HepG2 (cell line): ENCODE measurements around the gene TGM1. TPM values are rescaled to one million over a fixed set of nuclear protein-coding genes. Genes with fewer than 3 reads are reported as not detected.

Experiments used
- ARID5B ChIP-seq: IDR thresholded peaks from 2 replicates; pipeline ENCODE4 v1.4.0; 2020; ENCODE audit warnings: mild to moderate bottlenecking, missing genetic modification reagents
- BCLAF1 ChIP-seq: fragments of 450-650 bp; IDR thresholded peaks from 2 replicates; pipeline ENCODE4 v1.6.1; 2017; ENCODE audit warnings: mild to moderate bottlenecking
- CHD2 ChIP-seq: IDR thresholded peaks from 2 replicates; pipeline ENCODE4 v1.6.1; 2011; ENCODE audit warnings: low read depth, low read length, improper control_type of control experiment
- ERF ChIP-seq: IDR thresholded peaks from 2 replicates; pipeline ENCODE4 v1.6.1; 2018; ENCODE audit warnings: missing biosample characterization, missing genetic modification reagents
- FOXA1 ChIP-seq, 2 experiments: fragments of 450-650 bp in 1 of 2; sonication (generic) in 1 of 2; formaldehyde crosslinking in 1 of 2; IDR thresholded peaks; 2 replicates each; pipeline versions ENCODE4 v1.4.0 to v1.6.1; 2016 to 2020; ENCODE audit warnings: missing genetic modification reagents in 1 of 2
- GRHL1 ChIP-seq: sonication (generic); formaldehyde crosslinking; conservative IDR thresholded peaks from 2 replicates; pipeline ENCODE4 v1.8.0; 2022; ENCODE audit warnings: missing genetic modification reagents
- ISL2 ChIP-seq: sonication (generic); formaldehyde crosslinking; IDR thresholded peaks from 2 replicates; pipeline ENCODE4 v1.5.0; 2020; ENCODE audit warnings: missing genetic modification reagents
- MBNL3 ChIP-seq: fragments of 250-450 bp; sonication (Bioruptor Pico); conservative IDR thresholded peaks from 2 replicates; pipeline ENCODE4 v1.8.0; 2022; ENCODE audit warnings: mild to moderate bottlenecking, inconsistent platforms
- RARA ChIP-seq: IDR thresholded peaks from 2 replicates; pipeline ENCODE4 v1.6.1; 2016; ENCODE audit warnings: missing genetic modification reagents, missing compliant biosample characterization
- RNF219 ChIP-seq: sonication (generic); formaldehyde crosslinking; IDR thresholded peaks from 2 replicates; pipeline ENCODE4 v1.5.0; 2020; ENCODE audit warnings: mild to moderate bottlenecking, missing genetic modification reagents
- ZBTB21 ChIP-seq: sonication (generic); formaldehyde crosslinking; IDR thresholded peaks from 2 replicates; pipeline ENCODE4 v1.4.0; 2020; ENCODE audit warnings: missing genetic modification reagents
- ZBTB42 ChIP-seq: sonication (generic); formaldehyde crosslinking; IDR thresholded peaks from 2 replicates; pipeline ENCODE4 v1.5.0; 2020; ENCODE audit warnings: mild to moderate bottlenecking, missing genetic modification reagents
- ZFY ChIP-seq: sonication (generic); formaldehyde crosslinking; IDR thresholded peaks from 2 replicates; pipeline ENCODE4 v1.4.0; 2020; ENCODE audit warnings: missing genetic modification reagents
- ZNF12 ChIP-seq: sonication (generic); formaldehyde crosslinking; IDR thresholded peaks from 2 replicates; pipeline ENCODE4 v1.5.0; 2020; ENCODE audit warnings: missing genetic modification reagents
- ZNF501 ChIP-seq: sonication (generic); formaldehyde crosslinking; IDR thresholded peaks from 2 replicates; pipeline ENCODE4 v1.5.1; 2020; ENCODE audit warnings: mild to moderate bottlenecking, moderate library complexity, missing genetic modification reagents
- polyA plus RNA-seq, 8 experiments: library from polyadenylated mRNA; depleted of rRNA in 3 of 8; stranded (reverse) in 7 of 8; unstranded in 1 of 8; fragments of >200 nt; fragmentation: Illumina TruSeq in 4 of 8; extraction: Trizol in 4 of 8; gene quantifications; 2 replicates each; pipeline versions ENCODE4 v1.2.1 to v1.2.3, GENCODE V29; 2011 to 2016; ENCODE audit warnings: low read depth in 4 of 8, missing spikeins in 1 of 8, mixed read lengths in 1 of 8; ENCODE audit not compliant: insufficient read depth in 1 of 8
- total RNA-seq, 5 experiments: library from RNA; depleted of rRNA; stranded (reverse); fragments of >200 nt; fragmentation: Illumina TruSeq; extraction: Trizol; gene quantifications; 2 replicates each; pipeline ENCODE4 v1.2.3, GENCODE V29; 2016; ENCODE audit warnings: low read depth in 1 of 5
- TF ChIP-seq, protein P1 (sequence below): sonication (generic); formaldehyde crosslinking; IDR thresholded peaks from 2 replicates; pipeline ENCODE4 v1.4.0; 2020; ENCODE audit warnings: missing genetic modification reagents, low read depth, mild to moderate bottlenecking, borderline replicate concordance

The TGM1 gene
- total and polyA plus RNA-seq, 2 of the 13 experiments (the other 11 are each of a cell fraction or from before 2014, with no cell fraction given): 3.2 to 10.6 TPM

DNA sequence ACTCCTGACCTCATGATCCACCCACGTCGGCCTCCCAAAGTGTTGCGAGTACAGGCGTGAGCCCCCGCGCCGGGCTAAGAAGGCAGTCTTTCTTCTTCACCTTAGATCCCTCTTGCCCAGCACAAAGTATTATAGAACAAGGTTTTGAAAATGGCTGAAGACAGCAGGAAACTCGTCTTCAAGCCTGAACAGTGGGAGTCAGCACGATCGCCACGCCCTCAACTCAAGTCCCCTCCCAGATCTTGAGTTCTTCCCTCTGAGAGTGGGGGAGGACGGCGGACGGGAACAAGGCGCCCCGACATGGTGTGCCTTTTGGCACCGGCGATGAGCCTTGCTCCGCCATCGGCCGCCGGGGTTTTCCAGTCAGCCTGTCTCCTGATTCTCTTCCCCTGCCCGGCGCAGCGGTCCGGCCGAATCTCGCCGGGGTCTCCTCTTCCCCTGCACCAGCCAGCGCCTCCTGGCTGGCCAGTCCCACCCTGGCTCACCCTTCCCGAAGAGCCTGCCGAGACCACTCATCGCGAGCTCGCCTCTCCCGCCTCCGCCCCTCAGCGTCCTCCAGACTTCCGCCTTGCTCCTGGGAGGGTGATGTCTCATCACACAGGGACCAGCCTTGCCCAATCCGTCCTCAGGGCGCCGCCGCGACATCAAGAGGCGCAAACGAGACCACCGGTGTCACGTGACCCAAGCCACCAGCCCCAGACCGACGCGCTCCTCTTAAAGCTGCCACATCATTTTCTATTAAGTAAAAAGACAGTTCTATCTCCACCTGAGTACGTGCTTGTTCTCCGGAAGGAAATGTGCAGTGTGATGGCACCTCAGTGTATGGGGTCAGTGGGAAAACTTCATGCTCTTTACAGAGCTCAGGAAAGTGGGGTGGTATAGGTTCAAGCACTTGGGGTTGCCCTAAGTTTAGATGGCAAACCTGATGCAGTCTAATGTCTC, 49.8 kb downstream of the TGM1 start, which contains the start of gene CHMP4A (continued):
- TF ChIP-seq GRHL1 (CRISPR knock-in tag) (no peak), ZNF12 (CRISPR knock-in tag) (no peak; the same call in 1 of the 2 replicates), CHD2 (peak; percentile 95), FOXA1 (IDR thresholded peaks at IDR 0.05) (no peak), FOXA1 (CRISPR knock-in tag; IDR thresholded peaks at IDR 0.05) (peak; percentile 52; the same call in 1 of the 2 replicates), BCLAF1 (no peak), ARID5B (peak; percentile 88; the same call in 1 of the 2 replicates), ERF (peak; percentile 99), MBNL3 (CRISPR knock-in tag) (no peak; the same call in 1 of the 2 replicates), ZBTB21 (CRISPR knock-in tag) (no peak), RNF219 (CRISPR knock-in tag) (no peak), RARA (CRISPR knock-in tag) (peak; percentile 29; the same call in 1 of the 2 replicates), ZNF501 (peak; percentile 98), ISL2 (CRISPR knock-in tag) (peak; percentile 95), ZFY (CRISPR knock-in tag) (peak; percentile 87), ZBTB42 (peak; percentile 95; the same call in 1 of the 2 replicates)
- TF ChIP-seq, protein P1, sequence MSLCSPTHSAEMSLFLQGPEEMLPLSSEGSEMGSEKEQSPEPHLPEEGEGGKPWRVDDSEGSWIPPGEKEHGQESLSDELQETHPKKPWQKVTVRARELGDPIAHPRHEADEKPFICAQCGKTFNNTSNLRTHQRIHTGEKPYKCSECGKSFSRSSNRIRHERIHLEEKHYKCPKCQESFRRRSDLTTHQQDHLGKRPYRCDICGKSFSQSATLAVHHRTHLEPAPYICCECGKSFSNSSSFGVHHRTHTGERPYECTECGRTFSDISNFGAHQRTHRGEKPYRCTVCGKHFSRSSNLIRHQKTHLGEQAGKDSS: peak; percentile 99
